Activated naive CD4-positive, alpha-beta T cell treated with anti-CD3 and anti-CD28 coated beads for 36 hours (primary cell): ENCODE measurements around the gene SENP2. TPM values are rescaled to one million over a fixed set of nuclear protein-coding genes. Genes with fewer than 3 reads are reported as not detected.
"Not testable (repeated sequence)": the region's sequence is repeated elsewhere in the genome, so short reads cannot be mapped to it uniquely, and the experiment has no call there.

ENCODE experiments used
- CTCF ChIA-PET: fragments of 350-600 bp; sonication (Branson Sonifier 250); formaldehyde crosslinking; loops from one replicate; lab custom pipeline; 2021; ENCODE audit warnings: antibody characterized with exemption; lab: Charles Lee
- DNase-seq: peaks from one replicate; pipeline ENCODE4 v3.0.0-alpha.2; 2020
- H3K27ac Mint-ChIP-seq: one replicate; pipeline ENCODE4 v1.8.0; 2021; ENCODE audit warnings: mild to moderate bottlenecking, mixed read lengths
- H3K27me3 Mint-ChIP-seq: one replicate; pipeline ENCODE4 v1.8.0; 2021; ENCODE audit warnings: low read depth, mixed read lengths
- H3K36me3 Mint-ChIP-seq: one replicate; pipeline ENCODE4 v1.8.0; 2021; ENCODE audit warnings: low read depth, mixed read lengths
- H3K4me1 Mint-ChIP-seq: one replicate; pipeline ENCODE4 v1.8.0; 2021; ENCODE audit warnings: low read depth, mixed read lengths
- H3K4me3 Mint-ChIP-seq: one replicate; pipeline ENCODE4 v1.8.0; 2021; ENCODE audit warnings: mild to moderate bottlenecking, moderate library complexity, mixed read lengths
- H3K9me3 Mint-ChIP-seq: one replicate; pipeline ENCODE4 v1.8.0; 2021; ENCODE audit warnings: mixed read lengths
- intact Hi-C: fragments of 100-400 bp; cut with micrococcal nuclease; formaldehyde crosslinking; loops from one replicate; pipeline ENCODE4 v1.15.1; 2023
- total RNA-seq, 2 experiments: library from RNA; stranded (reverse); gene quantifications; one replicate each; pipeline ENCODE4 v1.2.3, GENCODE V29; 2021

The SENP2 gene
- total RNA-seq, 2 experiments from 2014 or later = 19.4 to 25.0 TPM

- H3K27ac Mint-ChIP-seq = no peak overlapping the region
- no peaks in the 10 kb centered on the region for H3K36me3 Mint-ChIP-seq
- no peak overlapping the region for H3K4me3 Mint-ChIP-seq
- DNase-seq = no peak
- CTCF ChIA-PET = interaction anchor here (0.5 to 2.5 kb wide), 17 partner anchors 13 to 206 kb away, joined by 3 to 12 read pairs (median 4); partner anchors contain the start of gene SENP2
- peaks cover 13% of the 10 kb centered on the region for H3K4me1 Mint-ChIP-seq
- no peaks in the 10 kb centered on the region for H3K9me3 Mint-ChIP-seq
- intact Hi-C loops = loop anchor here (1.0 kb wide), 3 partner anchors 61 to 205 kb away; no protein-coding TSS in a partner anchor
- peaks cover 2% of the 10 kb centered on the region for H3K27me3 Mint-ChIP-seq
Observed at GRCh38 chr3:185559706-185560090, 26.4 kb upstream of the SENP2 start.

DNA sequence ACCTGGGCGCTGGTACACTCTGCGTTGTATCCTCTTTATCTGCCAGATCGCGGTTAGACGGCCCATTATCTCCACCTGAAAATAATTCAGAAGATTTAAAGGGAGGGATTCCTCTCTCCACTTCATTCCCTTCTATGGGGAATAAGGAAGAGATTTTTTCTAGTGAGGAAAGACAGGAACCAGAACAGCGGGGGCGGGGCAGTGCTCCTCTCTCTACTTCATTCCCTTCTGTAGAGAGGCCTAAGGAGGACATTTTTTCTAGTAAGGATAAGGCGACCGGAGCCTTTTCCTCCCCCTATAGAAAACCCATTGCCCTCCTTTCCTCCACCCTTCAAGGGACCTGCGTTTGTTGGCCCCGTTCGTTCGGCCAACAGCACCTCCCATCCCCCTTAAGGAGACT lies 25.4 kb upstream of the SENP2 start:
- H3K9me3 Mint-ChIP-seq = no peaks in the 10 kb centered on the region
- no peak overlapping the region for H3K4me3 Mint-ChIP-seq
- peaks cover 2% of the 10 kb centered on the region for H3K27me3 Mint-ChIP-seq
- no peak for DNase-seq
- H3K36me3 Mint-ChIP-seq = no peaks in the 10 kb centered on the region
- intact Hi-C loops = no loop called here
- H3K27ac Mint-ChIP-seq = no peak overlapping the region
- CTCF ChIA-PET = interaction anchor here (0.6 to 2.4 kb wide), 4 partner anchors 26 to 77 kb away, joined by 3 to 10 read pairs (median 6); partner anchors contain the start of gene SENP2
- H3K4me1 Mint-ChIP-seq = peaks cover 13% of the 10 kb centered on the region

GRCh38 chr3:185561374-185561943 lies 24.6 kb upstream of the SENP2 start:
- Mint-ChIP-seq H3K27ac (peak overlapping the region; percentile 56), H3K36me3 (no peaks in the 10 kb centered on the region), H3K4me3 (no peak overlapping the region), H3K9me3 (no peaks in the 10 kb centered on the region), H3K27me3 (peaks cover 2% of the 10 kb centered on the region), H3K4me1 (peaks cover 13% of the 10 kb centered on the region)
- CTCF ChIA-PET = interaction anchor here (0.7 to 1.3 kb wide), 3 partner anchors 10 to 174 kb away, joined by 3 read pairs; no protein-coding TSS in a partner anchor
- DNase-seq = peak; percentile 23
- intact Hi-C loops = no loop called here

GRCh38 chr3:185561958-185562357 lies 24.1 kb upstream of the SENP2 start:
- Mint-ChIP-seq H3K36me3 (no peaks in the 10 kb centered on the region), H3K4me1 (peaks cover 13% of the 10 kb centered on the region), H3K9me3 (no peaks in the 10 kb centered on the region), H3K4me3 (no peak overlapping the region), H3K27me3 (peaks cover 2% of the 10 kb centered on the region), H3K27ac (no peak overlapping the region)
- intact Hi-C loops = no loop called here
- CTCF ChIA-PET = interaction anchor here (0.7 to 1.3 kb wide), 3 partner anchors 10 to 174 kb away, joined by 3 read pairs; no protein-coding TSS in a partner anchor
- DNase-seq = no peak

DNA sequence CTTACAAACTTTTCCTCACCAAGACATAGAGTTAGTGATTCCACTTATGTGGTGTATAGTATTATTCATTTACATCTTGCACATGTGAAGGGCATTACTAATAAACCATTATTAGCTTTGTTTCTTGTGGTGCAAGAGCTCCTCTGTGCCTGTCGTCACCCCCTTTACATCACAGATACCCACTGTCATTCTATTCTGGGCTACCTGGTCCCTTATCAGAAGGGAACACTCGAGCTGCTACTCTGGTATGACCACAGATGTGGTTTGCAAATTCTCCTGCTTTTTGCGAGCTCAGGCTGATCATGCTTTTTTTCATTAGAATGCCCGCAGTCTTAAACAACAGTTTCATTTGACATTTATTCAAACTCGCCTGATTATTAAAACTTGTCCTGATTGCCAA lies 13.9 kb upstream of the SENP2 start:
- DNase-seq = no peak
- Mint-ChIP-seq H3K9me3 (peaks cover 13% of the 10 kb centered on the region), H3K36me3 (no peaks in the 10 kb centered on the region), H3K4me3 (no peak overlapping the region), H3K4me1 (peaks cover 2% of the 10 kb centered on the region), H3K27ac (no peak overlapping the region), H3K27me3 (no peaks in the 10 kb centered on the region)
- CTCF ChIA-PET = interaction anchor here (1.9 kb wide), 1 partner anchor 13 kb away, joined by 8 read pairs; no protein-coding TSS in a partner anchor
- intact Hi-C loops = no loop called here

DNA sequence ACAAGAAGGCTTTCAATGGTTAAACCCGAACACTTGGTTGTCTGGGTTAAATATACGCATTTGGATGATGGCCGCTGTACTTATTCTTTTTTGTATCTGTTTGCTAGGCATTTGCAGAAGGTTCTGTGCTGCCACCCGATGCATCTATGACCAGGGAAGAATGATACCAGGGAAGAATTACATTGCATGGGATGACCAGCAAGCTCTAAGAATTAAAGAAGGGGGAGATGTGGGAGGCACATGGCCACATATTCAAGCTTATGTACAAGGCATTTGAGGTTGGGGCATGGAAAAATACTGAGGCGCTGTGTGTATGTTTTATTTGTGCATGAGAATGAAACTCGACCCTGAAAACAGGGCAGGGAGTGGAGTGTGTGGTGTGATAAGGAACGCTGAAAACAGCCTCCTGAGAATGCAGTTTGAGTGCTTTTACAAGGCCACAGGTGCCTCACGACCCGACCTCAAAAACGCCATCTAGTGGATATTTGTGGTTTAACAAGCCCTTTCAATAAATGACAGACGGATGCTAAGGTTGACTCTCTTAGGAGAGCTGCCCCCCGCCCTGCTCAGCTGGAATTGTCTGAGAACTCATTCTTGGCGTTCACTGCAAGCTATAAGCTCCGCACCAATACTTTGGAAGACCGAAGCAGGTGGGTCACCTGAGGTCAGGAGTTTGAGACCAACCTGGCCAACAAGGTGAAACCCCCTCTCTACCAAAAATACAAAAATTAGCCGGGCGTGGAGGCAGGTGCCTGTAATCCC lies 10.8 kb upstream of the SENP2 start:
- not testable (repeated sequence) for H3K36me3 Mint-ChIP-seq, H3K27ac Mint-ChIP-seq, H3K4me1 Mint-ChIP-seq, H3K27me3 Mint-ChIP-seq, H3K4me3 Mint-ChIP-seq
- intact Hi-C loops = loop anchor here (1.0 kb wide), 1 partner anchor 115 kb away; no protein-coding TSS in a partner anchor
- DNase-seq = peak; percentile 43
- H3K9me3 Mint-ChIP-seq = peaks cover 11% of the 10 kb centered on the region
- CTCF ChIA-PET = interaction anchor here (0.5 to 3.2 kb wide), 13 partner anchors 9 to 221 kb away, joined by 3 to 20 read pairs (median 4); partner anchors contain the start of gene SENP2

DNA sequence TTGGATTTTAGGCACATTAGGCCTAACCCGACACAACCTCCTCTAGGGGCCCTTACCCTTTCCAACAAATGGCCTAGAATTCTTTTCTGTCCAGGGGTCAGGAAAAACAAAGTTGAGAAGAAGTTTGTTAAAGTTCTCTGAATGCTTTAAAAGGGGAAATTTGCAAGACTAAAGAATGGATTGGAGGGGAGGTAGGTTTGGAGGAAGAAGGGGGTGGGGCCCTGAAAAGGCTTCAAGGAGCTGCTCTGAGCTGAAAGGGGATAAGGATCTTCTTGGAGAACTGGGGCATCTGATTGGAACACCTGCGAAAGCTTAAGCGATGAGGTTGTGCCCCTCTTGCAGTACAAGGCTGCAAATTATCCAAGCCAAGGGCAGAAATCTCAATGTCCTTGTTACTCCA lies 3.9 kb upstream of the SENP2 start:
- Mint-ChIP-seq H3K4me1 (peaks cover 13% of the 10 kb centered on the region), H3K27me3 (no peaks in the 10 kb centered on the region), H3K9me3 (no peaks in the 10 kb centered on the region), H3K4me3 (no peak overlapping the region), H3K36me3 (peaks cover 2% of the 10 kb centered on the region), H3K27ac (no peak overlapping the region)
- CTCF ChIA-PET = no interaction called here
- no peak for DNase-seq
- intact Hi-C loops = loop anchor here (10.0 kb wide), 1 partner anchor 993 kb away; the partner anchor contains the start of gene DNAJB11

DNA sequence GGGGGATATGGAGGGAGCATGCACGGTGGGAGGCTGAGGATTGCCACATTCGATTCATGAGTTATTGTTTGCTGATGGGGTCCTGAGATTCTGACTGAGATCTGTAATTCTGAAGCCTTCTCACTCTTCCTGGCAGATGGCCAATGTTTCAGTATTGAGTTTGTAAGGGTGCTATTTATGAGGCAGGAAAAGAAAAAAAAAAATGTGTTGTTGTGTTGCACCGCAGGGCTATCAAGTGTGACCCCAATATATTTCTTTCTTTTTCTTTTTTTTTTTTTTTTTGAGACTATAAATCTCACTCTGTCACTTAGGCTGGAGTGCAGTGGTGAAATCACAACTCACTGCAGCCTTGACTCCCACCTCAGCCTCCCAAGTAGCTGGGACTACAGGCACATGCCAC lies 3.2 kb upstream of the SENP2 start:
- Mint-ChIP-seq H3K9me3 (no peaks in the 10 kb centered on the region), H3K27ac (no peak overlapping the region), H3K36me3 (peaks cover 2% of the 10 kb centered on the region), H3K4me1 (peaks cover 15% of the 10 kb centered on the region), H3K4me3 (no peak overlapping the region), H3K27me3 (no peaks in the 10 kb centered on the region)
- intact Hi-C loops = loop anchor here (10.0 kb wide), 1 partner anchor 992 kb away; the partner anchor contains the start of gene DNAJB11
- DNase-seq = no peak
- CTCF ChIA-PET = interaction anchor here (0.6 kb wide), 2 partner anchors 24 to 35 kb away, joined by 4 read pairs; no protein-coding TSS in a partner anchor

GRCh38 chr3:185583925-185584324 lies 2.2 kb upstream of the SENP2 start:
- Mint-ChIP-seq H3K9me3 (no peaks in the 10 kb centered on the region), H3K36me3 (peaks cover 2% of the 10 kb centered on the region), H3K4me1 (peaks cover 23% of the 10 kb centered on the region), H3K27ac (no peak overlapping the region), H3K4me3 (no peak overlapping the region), H3K27me3 (no peaks in the 10 kb centered on the region)
- intact Hi-C loops = loop anchor here (2.0 to 10.0 kb wide), 2 partner anchors 525 to 991 kb away; partner anchors contain the start of genes DNAJB11 and ETV5
- DNase-seq = no peak
- CTCF ChIA-PET = interaction anchor here (0.9 to 1.1 kb wide), 2 partner anchors 9 to 25 kb away, joined by 5 to 6 read pairs; no protein-coding TSS in a partner anchor

- H3K9me3 Mint-ChIP-seq = no peaks in the 10 kb centered on the region
- CTCF ChIA-PET = interaction anchor here (0.9 to 1.3 kb wide), 3 partner anchors 9 to 29 kb away, joined by 3 to 6 read pairs (median 5); no protein-coding TSS in a partner anchor
- peaks cover 2% of the 10 kb centered on the region for H3K36me3 Mint-ChIP-seq
- H3K27me3 Mint-ChIP-seq = no peaks in the 10 kb centered on the region
- H3K4me3 Mint-ChIP-seq = peak overlapping the region; percentile 83
- peaks cover 27% of the 10 kb centered on the region for H3K4me1 Mint-ChIP-seq
- intact Hi-C loops = loop anchor here (2.0 to 10.0 kb wide), 2 partner anchors 524 to 990 kb away; partner anchors contain the start of genes DNAJB11 and ETV5
- H3K27ac Mint-ChIP-seq = no peak overlapping the region
- no peak for DNase-seq
Observed at GRCh38 chr3:185584686-185585085, 1.4 kb upstream of the SENP2 start.

DNA sequence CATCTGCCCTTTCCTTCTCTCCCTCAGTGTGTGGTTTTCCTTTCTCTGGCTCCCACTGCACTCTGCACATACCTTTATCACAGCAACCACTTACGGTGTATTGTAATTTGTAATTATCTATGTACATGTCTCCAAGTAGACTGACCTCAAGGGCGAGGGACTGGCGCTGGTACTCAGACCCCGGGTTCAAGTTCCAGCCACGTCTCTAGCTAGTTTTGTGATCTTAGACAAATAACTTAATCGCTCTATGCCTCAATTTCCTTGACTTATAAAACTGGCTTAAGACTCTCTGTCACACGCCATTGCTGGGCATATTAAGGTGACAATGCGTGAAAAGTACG lies 607 bp upstream of the SENP2 start:
- Mint-ChIP-seq H3K9me3 (no peaks in the 10 kb centered on the region), H3K27ac (peak overlapping the region; percentile 88), H3K27me3 (no peaks in the 10 kb centered on the region), H3K4me1 (peaks cover 27% of the 10 kb centered on the region), H3K4me3 (peak overlapping the region; percentile 83), H3K36me3 (peaks cover 2% of the 10 kb centered on the region)
- peak; percentile 10 for DNase-seq
- CTCF ChIA-PET = interaction anchor here (1.3 to 2.6 kb wide), 4 partner anchors 10 to 124 kb away, joined by 3 to 20 read pairs (median 6); no protein-coding TSS in a partner anchor
- intact Hi-C loops = loop anchor here (2.0 to 10.0 kb wide), 2 partner anchors 523 to 989 kb away; partner anchors contain the start of genes DNAJB11 and ETV5

DNA sequence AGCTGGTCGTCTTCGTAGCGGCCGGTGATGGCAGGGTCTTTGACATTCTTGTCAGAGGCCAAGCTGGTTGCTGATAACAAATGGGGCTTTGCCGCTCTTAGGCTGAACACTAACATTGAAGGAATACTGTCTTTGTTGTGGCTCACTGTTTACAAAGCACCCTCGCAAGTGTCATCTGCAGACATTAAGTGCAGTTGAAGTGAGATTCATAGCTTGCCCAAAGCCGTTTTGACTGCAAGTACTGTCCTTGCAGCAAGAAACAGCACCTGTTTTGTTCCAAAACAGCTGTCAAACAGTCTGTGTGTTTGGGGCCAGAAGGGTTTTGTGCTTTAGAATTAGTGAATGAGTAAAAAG lies 568 bp downstream of the SENP2 start:
- DNase-seq = no peak
- CTCF ChIA-PET = interaction anchor here (0.6 to 2.6 kb wide), 4 partner anchors 11 to 951 kb away, joined by 3 to 20 read pairs (median 6); no protein-coding TSS in a partner anchor
- peaks cover 27% of the 10 kb centered on the region for H3K4me1 Mint-ChIP-seq
- H3K4me3 Mint-ChIP-seq = peak overlapping the region; percentile 83
- no peaks in the 10 kb centered on the region for H3K27me3 Mint-ChIP-seq
- intact Hi-C loops = loop anchor here (1.0 to 10.0 kb wide), 5 partner anchors 87 to 988 kb away; partner anchors contain the start of genes DNAJB11, TMEM41A, TRA2B and VPS8
- H3K27ac Mint-ChIP-seq = peak overlapping the region; percentile 88
- no peaks in the 10 kb centered on the region for H3K9me3 Mint-ChIP-seq
- H3K36me3 Mint-ChIP-seq = peaks cover 3% of the 10 kb centered on the region
